ENCODE results near the gene VPS35L.

The VPS35L gene

DNA sequence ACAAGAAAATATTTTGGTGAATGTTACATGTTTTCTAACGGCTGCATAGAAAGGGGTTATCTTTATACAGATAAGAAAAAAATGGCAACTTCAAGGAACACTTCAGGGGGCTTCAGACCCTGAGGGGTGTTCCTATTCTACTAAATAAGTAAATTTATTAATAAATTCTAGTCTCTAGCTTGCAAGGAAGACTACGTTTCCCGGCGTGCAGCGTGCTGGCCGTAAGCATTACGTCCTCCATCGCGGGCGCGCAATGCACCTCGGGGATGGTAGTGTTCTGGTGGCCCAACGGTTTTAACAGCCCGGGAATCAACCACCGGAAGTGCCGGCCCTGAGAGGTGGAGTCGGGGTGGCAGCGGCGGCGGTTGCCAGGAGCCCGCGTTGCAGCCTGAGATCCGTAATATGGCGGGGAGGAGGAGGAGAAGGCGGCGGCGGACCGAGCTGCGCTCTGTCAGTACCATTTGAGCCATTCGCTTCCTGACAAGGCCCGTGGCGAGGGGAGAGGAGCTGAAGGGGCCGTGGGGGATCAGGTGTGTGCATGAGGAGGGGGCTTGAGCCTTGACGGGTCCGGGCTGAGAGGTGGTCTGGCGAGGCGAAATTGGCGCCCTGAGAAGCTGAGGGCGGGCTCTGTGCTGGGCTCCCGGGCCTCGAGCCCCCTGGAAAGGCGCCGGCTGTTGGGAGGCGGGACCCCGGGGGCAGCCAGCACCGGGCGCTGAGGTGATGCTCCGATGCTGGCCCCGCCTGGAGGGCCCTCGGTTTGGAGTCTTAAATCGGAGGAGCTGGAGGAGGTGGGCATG, 31.7 kb upstream of the VPS35L start, which contains the start of gene CCP110:
CCP110 (plus strand) TSS at position 384 of the 797 bp plus-strand sequence. CDS start 3,940 bp downstream, outside the sequence.
- DNase-seq (ENCODE audit: low spot score), result peak; percentile 91
- TF ChIP-seq CTCF (IDR thresholded peaks at IDR 0.05; ENCODE audit: extremely low read depth, missing control alignments), result no peak

DNA sequence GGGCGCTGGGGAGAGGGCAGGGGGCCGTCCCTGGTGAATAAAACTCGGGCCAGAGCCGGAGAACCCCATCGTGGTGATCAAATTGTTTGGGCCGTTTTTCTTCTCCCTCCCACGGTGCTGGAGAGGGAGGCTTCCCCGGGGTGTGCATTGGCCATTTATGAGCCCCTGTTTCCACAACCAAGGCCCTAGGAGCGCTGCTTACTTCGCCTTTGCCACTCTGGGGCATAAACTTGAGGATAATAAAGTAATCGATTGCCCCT, 31.2 kb upstream of the VPS35L start:
- TF ChIP-seq CTCF (IDR thresholded peaks at IDR 0.05; ENCODE audit: extremely low read depth, missing control alignments), result no peak
- no peak for DNase-seq (ENCODE audit: low spot score)

- peak; percentile 15 for DNase-seq (ENCODE audit: low spot score)
- no peak for TF ChIP-seq CTCF (IDR thresholded peaks at IDR 0.05; ENCODE audit: extremely low read depth, missing control alignments)
These were observed 30.7 kb upstream of the VPS35L start for GRCh38 chr16:19524616-19525384.

DNA sequence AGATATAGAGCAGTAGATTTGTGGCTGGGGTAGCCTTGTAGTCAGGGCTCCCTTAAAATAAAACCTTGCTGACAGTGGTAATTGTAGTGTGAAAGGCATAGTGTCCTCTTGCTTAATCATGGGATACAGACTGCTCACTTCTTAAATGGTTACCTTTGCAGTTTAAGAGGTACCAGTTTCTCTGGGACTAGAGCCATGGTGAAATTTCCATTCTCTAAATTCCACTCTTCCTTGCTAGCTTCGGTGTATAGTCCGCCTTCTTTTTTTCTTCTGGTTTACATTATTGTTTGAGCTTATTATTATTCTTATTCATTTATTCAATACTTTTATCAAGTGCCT, 30.1 kb upstream of the VPS35L start:
- no peak for TF ChIP-seq CTCF (IDR thresholded peaks at IDR 0.05; ENCODE audit: extremely low read depth, missing control alignments)
- no peak for DNase-seq (ENCODE audit: low spot score)

DNA sequence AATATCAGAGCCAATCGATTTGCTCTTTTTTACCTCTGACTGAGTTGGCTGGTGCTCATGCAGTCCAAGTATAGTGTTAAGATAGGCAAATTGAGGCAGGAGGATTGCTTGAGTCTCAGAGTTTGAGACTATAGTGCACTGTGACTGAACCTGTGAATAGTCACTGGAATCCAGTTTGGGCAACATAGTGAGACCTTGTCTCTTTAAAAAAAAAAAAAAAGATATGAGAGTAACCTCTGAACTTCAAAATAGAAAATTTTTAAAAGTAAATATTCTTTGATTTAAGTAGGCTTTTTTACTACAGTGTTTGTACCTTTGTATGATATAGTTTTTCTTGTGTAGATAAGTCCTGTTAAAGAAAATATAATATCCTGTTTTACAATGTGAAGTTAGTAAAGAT, 28.3 kb upstream of the VPS35L start:
- DNase-seq (ENCODE audit: low spot score), result no peak

GRCh38 chr16:19528666-19529065, 26.8 kb upstream of the VPS35L start:
- no peak for TF ChIP-seq CTCF (IDR thresholded peaks at IDR 0.05; ENCODE audit: extremely low read depth, missing control alignments)
- no peak for DNase-seq (ENCODE audit: low spot score)

More for the DNA sequence above, 28.3 kb upstream of the VPS35L start:
- no peak for TF ChIP-seq CTCF (IDR thresholded peaks at IDR 0.05; ENCODE audit: extremely low read depth, missing control alignments)

- no peak for DNase-seq (ENCODE audit: low spot score)
- no peak for TF ChIP-seq CTCF (IDR thresholded peaks at IDR 0.05; ENCODE audit: extremely low read depth, missing control alignments)
These were observed 22.9 kb upstream of the VPS35L start for GRCh38 chr16:19532601-19533000.

Measured in GM20000 (cell line).